Stimulated activated CD8-positive, alpha-beta memory T cell treated with anti-CD3 and anti-CD28 coated beads, Interleukin-4, amount 100 ng/mL, for 4 hours (primary cell): ENCODE measurements around the gene POM121L2.
A peak's percentile ranks its signal among the peaks of the same experiment; 100 is the strongest.

ENCODE experiments used
- DNase-seq, 2 donors: peaks; one replicate each; pipeline ENCODE4 v3.0.0-alpha.2; 2020; ENCODE audit warnings: low read depth in 2 of 2, low spot score in 1 of 2

The POM121L2 gene

DNA sequence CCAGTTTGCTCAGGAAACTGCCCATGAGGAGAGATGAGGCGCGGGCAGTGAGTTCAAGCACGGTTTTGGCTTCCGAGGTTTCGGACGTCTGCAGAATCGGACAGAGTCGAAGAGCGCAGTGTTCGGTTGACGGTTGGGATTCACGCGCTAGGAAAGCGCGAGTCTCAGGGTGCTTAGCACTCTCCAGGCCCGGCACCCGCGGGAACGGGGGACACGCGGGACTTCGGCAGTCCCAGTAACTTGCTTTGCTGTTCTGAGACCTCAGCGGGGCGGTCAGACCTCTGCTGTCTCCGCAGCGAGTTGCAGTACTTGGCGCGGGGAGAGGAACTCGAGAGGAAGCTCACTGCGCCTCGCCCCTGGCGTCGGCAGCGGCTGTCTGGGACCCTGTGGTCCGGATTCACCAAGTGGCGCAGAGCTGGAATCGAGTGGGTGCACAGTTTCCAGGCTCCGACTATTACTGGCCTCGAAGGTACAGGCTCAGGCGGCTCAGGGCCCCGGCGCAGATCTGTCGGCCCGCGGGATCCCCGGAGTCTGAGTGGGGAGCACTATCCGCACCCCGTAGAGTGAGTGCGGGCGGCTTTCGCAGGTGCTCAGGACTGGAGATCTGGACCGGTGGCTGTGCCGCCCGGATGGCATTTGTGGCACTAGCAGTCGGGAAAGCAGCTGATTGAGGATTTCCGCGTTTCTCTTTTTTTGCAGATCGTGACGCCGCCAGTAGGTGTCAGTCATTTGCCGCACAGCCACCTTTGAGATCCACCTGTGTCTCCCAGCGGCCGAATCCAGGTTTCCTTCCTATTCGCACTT, at the start of gene POM121L2:
Gene POM121L2, minus strand, starts transcription at position 128 of the 804 bp plus-strand sequence. Its CDS starts 103 bp downstream, at position 25.
- peak in 1 of 2 donors; percentile 24 for DNase-seq

GRCh38 chr6:27359231-27359630, 47.2 kb upstream of the POM121L2 start:
- no peak for DNase-seq

- no peak for DNase-seq
Observed at GRCh38 chr6:27358786-27359185, 46.7 kb upstream of the POM121L2 start.

DNA sequence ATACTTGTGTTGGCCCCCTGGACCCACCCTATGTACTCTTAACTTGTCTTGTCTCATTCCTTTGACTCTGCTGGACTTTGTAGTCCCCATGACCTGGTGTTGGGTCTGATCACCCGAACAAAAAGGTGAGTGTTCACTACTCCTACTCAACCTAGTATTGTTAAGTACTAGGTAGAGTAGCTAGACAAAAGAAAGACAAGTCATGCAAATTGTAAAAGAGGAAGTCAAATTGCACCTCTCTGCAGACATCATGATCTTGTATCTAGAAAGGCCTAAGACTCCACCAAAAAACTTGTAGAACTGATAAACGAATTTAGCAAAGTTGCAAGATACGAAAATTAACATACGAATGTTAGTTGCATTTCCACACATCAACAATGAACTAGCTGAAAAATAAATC, 40.8 kb upstream of the POM121L2 start:
- no peak for DNase-seq

- no peak for DNase-seq
Observed at GRCh38 chr6:27334141-27334540, 22.1 kb upstream of the POM121L2 start.

DNA sequence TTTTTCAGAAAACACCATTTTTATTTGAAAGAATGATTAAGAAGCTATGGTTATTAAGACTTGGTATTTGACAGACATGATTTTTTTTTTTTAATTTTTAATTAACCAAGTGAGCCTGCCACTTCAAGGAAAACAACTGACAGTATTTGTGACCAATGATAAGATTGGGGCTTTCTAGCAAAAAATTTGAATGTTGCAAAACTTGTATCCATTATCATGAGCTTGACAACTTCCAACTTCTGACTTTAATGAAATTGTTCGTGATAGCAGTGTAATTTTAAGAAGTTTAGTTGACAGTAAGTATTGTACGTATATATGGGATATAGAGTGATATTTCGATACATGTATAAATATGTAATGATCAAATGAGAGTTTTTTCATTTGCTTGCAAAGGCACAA, 21.6 kb upstream of the POM121L2 start:
- no peak for DNase-seq

DNA sequence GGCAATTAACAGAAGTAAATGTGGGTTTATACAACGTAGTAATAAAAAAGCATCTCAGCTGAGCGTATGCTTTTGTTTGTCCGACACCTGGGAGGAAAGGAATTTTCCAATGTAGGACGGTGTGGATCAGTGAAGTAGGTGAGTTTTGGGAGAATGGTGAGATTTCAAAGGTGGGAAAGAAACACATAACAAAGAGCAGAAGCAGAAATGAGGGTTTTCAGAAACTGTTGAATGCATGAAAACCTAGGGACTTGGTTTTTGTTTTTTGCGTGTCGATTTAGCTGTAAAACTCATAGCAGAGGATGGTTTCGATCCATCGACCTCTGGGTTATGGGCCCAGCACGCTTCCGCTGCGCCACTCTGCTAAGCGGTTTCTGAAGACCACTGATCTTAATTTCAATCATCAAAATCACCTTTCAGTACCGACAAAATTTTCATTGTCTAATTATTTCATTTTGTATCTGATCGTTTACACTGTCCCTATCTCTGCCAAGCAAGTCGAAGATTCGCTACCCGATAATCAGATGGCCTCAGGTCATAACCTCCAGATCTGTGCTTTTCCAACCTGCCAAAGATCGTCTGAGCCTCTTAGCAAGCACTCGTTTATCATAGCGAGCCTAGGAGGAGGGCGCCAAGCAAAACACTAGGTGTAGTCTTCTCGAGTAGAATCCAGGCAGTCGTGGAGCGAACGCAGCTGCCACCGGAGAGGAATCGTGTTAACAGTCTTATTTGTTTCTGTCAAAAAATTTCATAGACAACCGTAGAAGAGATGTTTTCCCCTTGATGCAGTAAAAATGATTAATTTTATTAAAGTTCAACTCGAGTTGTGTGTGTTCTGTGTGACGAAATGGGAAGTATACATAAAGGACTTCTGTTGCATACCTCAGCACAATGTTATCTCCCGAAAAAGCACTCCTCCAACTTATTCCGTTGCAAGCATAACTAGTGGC, 20.9 kb upstream of the POM121L2 start:
- DNase-seq = no peak

DNA sequence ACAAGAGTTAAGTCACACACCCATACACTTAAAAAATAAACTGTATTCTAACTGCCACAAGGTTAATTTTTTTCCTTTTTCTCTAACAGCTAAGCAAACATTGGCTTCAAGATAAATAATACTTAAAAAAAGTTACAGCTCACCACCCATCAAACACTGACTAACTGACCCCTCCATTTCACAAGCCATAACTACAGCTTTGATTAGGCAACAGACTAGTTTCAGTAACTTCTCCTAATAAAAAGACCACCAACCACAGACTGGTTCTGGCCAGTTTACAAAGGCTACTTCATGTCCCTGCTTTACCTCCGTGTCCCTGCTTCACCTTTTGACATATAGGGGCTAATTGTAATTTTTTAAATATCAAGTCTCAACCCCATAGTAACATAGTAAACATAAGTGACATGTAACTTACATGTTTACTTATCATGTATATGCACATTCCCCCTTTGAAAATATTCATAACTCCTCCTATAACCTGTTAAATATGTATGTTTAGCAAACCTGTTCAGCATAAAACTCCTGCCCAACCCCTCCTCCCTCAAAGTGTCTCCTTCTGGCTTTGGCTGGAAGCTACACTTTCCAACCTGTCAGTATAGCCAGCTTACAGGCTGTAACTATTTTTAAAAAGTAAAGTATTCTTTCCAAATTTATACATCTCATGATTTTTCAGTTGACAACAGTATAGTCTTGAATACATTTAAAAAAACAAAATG, 15.1 kb upstream of the POM121L2 start:
- no peak for DNase-seq

GRCh38 chr6:27321901-27322300, 9.8 kb upstream of the POM121L2 start:
- no peak for DNase-seq

DNA sequence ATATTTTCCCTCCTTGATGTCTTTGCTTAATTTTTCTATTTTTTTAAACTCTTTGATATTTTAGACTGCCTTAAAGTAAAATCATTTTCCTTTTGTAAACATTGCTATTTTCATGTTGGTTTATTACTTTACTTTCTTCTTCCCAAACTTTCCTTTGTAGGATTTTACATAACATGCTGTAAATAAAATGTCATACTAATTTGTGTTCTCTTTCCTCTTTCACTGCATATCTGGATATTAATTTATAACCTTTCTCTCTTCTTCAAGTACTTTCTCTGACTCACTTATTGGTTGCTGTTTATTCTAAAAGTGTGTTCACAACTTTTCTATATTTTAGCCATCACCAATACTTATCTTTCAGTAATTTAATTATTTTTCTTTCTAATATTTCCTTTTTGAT, 9.3 kb upstream of the POM121L2 start:
- DNase-seq = no peak

GRCh38 chr6:27318973-27319372, 6.9 kb upstream of the POM121L2 start:
- DNase-seq = no peak

DNA sequence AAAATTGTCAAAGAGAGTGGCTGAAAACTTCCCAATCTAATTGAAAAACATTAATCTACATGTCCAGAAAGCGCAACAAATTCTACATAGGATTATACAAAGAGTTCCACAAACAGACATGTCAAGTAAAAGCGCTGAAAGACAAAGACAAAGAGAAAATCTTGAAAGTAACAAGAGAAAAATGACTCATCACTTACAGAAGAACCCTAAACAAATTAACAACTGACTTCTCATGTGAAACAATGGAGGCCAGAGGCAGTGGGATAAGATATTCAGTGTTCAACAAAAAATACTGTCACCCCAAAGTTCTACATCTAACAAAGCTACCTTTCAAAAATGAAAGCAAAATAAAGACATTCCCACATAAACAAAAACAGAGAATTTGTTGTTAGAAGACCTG, 2.0 kb upstream of the POM121L2 start:
- DNase-seq = no peak

- no peak for DNase-seq
Observed at GRCh38 chr6:27312950-27313271, 838 bp upstream of the POM121L2 start.

DNA sequence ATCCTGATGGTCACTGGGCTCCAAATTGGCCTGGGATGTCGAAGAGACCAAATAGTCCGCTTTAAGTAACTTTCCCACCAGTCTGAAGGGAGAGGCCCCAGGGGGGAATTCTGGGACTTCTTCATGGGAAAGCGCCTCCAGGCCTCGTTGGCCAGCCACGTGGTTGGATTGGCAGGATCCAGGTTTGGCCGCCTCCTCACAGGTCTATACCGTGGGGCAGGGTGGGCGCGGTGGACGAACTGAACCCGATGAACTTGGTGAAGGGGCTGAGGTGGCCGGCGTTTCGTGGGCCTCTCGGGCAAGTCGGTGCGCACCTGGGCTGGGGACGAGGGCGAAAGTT, 297 bp downstream of the POM121L2 start:
- no peak for DNase-seq

GRCh38 chr6:27303613-27304272, 8.3 kb downstream of the POM121L2 start:
- DNase-seq = no peak

GRCh38 chr6:27297857-27298730, 14.0 kb downstream of the POM121L2 start:
- DNase-seq = no peak

DNA sequence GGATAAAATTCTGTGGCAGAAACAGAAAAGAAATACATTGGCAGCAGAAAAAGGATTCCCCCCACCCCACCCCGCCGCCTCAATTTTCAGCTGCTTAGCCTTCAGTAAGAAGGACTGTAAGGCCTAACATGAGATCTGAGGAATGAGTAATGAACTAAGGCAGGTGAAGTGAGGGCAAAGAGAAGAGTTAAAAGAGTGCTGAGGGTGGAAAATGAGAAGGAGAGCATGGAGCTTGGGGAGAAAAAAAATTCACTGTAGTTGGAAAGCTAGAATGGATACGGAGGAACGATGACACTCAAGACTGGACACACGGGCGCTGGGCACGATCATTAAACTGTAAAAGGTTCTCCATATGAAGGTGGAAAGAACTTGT, 14.6 kb downstream of the POM121L2 start:
- DNase-seq = no peak

GRCh38 chr6:27296106-27296783, 15.8 kb downstream of the POM121L2 start:
- DNase-seq = no peak

- no peak for DNase-seq
Observed at GRCh38 chr6:27295301-27296079, 16.6 kb downstream of the POM121L2 start.
